ENCODE results near the gene ASTN2. TPM values are rescaled to one million over a fixed set of nuclear protein-coding genes. Genes with fewer than 3 reads are reported as not detected.

ASTN2 gene
- total and polyA plus RNA-seq, 3 donors from 2014 or later = 55.7 to 157 (median 117) TPM

DNA sequence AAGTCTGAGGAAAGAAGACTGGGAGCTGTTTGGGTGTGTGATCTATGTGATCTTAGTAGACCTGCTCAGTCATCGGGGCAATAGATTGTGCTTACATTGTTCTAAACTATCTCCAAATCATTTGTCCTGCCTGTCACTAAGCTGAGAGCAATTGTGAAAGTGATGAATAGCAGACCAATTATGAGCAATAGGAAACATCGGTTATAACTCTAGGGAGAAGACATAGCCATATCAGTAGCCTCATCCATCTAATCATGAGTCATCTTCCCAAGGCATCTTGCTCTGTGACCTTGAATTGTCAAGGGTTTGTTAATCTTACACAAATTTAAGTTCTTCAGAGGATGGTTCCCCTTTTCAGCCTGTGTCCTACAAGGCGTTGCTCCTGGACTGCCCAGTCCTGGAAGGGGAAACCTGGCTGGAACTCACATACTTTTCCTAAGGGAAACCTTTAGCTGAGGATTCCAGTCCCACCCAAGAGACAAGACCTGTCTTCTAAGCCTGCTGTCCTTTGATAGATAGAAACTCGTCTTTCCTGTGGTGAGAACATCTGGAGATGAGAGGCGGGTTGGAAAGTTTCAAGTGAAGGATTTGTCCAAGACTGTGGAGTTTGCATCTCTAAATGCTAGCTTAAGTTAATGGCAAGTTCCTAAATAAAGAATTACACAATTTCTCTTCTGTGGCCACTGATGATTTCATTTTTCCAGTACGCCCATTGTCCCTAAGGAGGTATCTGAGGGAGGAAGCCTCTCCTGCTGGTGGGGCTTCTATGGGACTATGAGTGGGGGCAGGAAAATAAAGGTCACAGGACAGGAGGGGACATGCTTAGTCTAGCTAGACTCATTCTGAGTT lies 781.6 kb downstream of the ASTN2 start:
- H3K4me1 ChIP-seq = no peaks in the 10 kb centered on the region
- no peak for DNase-seq
- H3K27me3 ChIP-seq = no peaks in the 10 kb centered on the region
- WGBS, 2 donors = 79 to 84% methylated on average over 6 of the region's 6 CpGs
- no peak overlapping the region for H3K4me3 ChIP-seq
- no peak overlapping the region for H3K27ac ChIP-seq
- intact Hi-C loops (cut with DNase I; ENCODE audit: low total_unique reads) = no loop called here
- no peaks in the 10 kb centered on the region for H3K36me3 ChIP-seq (ENCODE audit: low read depth, missing control alignments)
- TF ChIP-seq, protein P1, sequence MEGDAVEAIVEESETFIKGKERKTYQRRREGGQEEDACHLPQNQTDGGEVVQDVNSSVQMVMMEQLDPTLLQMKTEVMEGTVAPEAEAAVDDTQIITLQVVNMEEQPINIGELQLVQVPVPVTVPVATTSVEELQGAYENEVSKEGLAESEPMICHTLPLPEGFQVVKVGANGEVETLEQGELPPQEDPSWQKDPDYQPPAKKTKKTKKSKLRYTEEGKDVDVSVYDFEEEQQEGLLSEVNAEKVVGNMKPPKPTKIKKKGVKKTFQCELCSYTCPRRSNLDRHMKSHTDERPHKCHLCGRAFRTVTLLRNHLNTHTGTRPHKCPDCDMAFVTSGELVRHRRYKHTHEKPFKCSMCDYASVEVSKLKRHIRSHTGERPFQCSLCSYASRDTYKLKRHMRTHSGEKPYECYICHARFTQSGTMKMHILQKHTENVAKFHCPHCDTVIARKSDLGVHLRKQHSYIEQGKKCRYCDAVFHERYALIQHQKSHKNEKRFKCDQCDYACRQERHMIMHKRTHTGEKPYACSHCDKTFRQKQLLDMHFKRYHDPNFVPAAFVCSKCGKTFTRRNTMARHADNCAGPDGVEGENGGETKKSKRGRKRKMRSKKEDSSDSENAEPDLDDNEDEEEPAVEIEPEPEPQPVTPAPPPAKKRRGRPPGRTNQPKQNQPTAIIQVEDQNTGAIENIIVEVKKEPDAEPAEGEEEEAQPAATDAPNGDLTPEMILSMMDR (IDR thresholded peaks at IDR 0.05) = no peak
- no peak for TF ChIP-seq POLR2A (IDR thresholded peaks at IDR 0.05)
- H3K9me3 ChIP-seq = no peaks in the 10 kb centered on the region

DNA sequence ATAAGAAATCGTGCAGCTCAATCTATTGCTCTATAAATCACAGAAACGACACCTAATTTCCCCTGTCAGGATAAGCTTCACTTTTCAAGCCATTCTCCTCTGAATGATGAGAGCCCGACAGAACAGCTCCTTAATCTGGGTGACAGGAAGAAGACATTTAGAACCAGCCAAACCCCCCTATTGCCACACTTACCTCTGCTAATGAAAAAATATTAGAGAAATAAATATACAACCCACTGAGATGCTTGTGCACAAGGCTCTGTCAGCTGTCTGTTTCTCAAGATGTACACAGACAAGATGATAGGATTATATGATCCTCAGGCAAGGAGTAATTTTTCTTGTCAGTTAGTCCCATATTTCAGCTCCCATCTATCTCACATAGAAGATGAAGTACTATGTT lies 785.2 kb downstream of the ASTN2 start:
- 77 to 79% methylated on average over 3 of the region's 3 CpGs for WGBS, 2 donors
- Histone ChIP-seq H3K9me3 (no peaks in the 10 kb centered on the region), H3K4me3 (no peak overlapping the region), H3K36me3 (ENCODE audit: low read depth, missing control alignments) (no peaks in the 10 kb centered on the region), H3K27ac (no peak overlapping the region), H3K27me3 (no peaks in the 10 kb centered on the region), H3K4me1 (no peaks in the 10 kb centered on the region)
- TF ChIP-seq, protein P1 (IDR thresholded peaks at IDR 0.05) = no peak
- TF ChIP-seq POLR2A (IDR thresholded peaks at IDR 0.05) = no peak
- no peak for DNase-seq
- intact Hi-C loops (cut with DNase I; ENCODE audit: low total_unique reads) = no loop called here

DNA sequence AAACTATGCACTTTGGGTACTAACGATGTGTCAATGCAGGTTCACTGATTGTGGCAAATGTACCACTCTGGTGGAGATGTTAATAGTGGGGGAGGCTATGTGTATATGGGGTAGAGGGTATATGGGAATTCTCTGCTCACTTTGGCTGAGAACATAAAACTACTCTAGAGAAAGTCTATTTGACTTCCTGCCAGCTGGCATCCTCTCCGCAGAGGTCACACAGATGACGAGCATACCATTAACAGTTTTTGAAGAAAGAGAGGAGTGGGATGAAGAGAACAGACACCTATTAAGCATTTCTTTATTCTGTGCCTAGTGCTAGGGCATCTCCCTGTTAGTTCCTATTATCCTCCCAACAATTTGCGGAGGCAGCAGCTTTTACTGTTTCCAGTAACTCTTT lies 786.1 kb downstream of the ASTN2 start:
- intact Hi-C loops (cut with DNase I; ENCODE audit: low total_unique reads) = no loop called here
- no peak overlapping the region for H3K4me3 ChIP-seq
- H3K27me3 ChIP-seq = no peaks in the 10 kb centered on the region
- no peaks in the 10 kb centered on the region for H3K9me3 ChIP-seq
- no peak overlapping the region for H3K27ac ChIP-seq
- WGBS, 2 donors = 67 to 72% methylated on average over 4 of the region's 4 CpGs
- DNase-seq = no peak
- no peaks in the 10 kb centered on the region for H3K4me1 ChIP-seq
- no peaks in the 10 kb centered on the region for H3K36me3 ChIP-seq (ENCODE audit: low read depth, missing control alignments)
- TF ChIP-seq POLR2A (IDR thresholded peaks at IDR 0.05) = no peak
- TF ChIP-seq, protein P1 (IDR thresholded peaks at IDR 0.05) = no peak

DNA sequence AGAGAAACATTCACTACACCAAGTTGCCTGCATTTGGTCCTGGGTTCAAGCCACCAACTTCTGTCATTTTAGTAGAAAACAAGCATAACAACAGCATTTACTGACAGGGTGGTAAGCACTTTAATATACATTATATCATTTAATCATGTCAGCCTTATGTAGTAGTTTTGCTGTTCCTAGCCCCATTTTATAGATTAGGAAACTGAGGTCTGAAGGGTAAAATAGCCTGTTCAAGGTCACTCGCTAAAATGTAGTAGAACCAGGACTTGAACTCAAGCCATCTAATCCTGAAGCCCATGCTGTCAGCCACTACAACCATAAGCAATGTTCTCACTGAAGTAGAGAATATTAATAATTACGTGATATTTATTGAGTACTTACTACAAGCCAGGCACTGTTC lies 787.4 kb downstream of the ASTN2 start:
- WGBS, 2 donors = 91 to 95% methylated on average over 2 of the region's 2 CpGs
- Histone ChIP-seq H3K27ac (no peak overlapping the region), H3K4me3 (no peak overlapping the region), H3K27me3 (no peaks in the 10 kb centered on the region), H3K9me3 (no peaks in the 10 kb centered on the region), H3K36me3 (ENCODE audit: low read depth, missing control alignments) (no peaks in the 10 kb centered on the region), H3K4me1 (no peaks in the 10 kb centered on the region)
- DNase-seq = no peak
- intact Hi-C loops (cut with DNase I; ENCODE audit: low total_unique reads) = no loop called here
- no peak for TF ChIP-seq POLR2A (IDR thresholded peaks at IDR 0.05)
- TF ChIP-seq, protein P1 (IDR thresholded peaks at IDR 0.05) = no peak

DNA sequence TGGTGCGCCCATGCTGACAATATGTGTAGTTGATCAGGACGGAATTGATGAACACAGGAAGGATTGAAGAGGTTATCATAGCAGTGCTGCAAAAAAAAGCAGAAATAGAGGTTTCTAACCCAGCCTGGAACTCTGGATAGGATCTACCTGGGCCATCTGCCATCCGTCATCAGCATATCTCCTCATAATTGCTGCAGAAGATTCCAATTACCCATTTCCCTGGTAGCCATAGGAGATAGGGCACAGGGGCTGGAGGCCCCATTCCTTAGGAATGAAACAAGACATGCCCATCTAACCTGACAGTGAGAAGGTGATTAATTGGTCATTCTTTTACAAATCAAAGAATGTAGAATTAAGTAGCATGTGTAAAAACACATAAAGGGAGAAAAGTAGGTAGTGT lies 788.1 kb downstream of the ASTN2 start:
- intact Hi-C loops (cut with DNase I; ENCODE audit: low total_unique reads) = no loop called here
- Histone ChIP-seq H3K27me3 (no peaks in the 10 kb centered on the region), H3K27ac (no peak overlapping the region), H3K9me3 (no peaks in the 10 kb centered on the region), H3K4me3 (no peak overlapping the region), H3K36me3 (ENCODE audit: low read depth, missing control alignments) (no peaks in the 10 kb centered on the region), H3K4me1 (no peaks in the 10 kb centered on the region)
- WGBS, 2 donors = 86 to 100% methylated on average over 3 of the region's 3 CpGs
- no peak for DNase-seq
- TF ChIP-seq, protein P1 (IDR thresholded peaks at IDR 0.05) = no peak
- TF ChIP-seq POLR2A (IDR thresholded peaks at IDR 0.05) = no peak

Measured in testis (tissue), 3 donors.